K562 (cell line): Measurements from ENCODE around the gene DOCK6. TPM values are rescaled to one million over a fixed set of nuclear protein-coding genes. Genes with fewer than 3 reads are reported as not detected.

Experiments used
- ARID3A ChIP-seq: IDR thresholded peaks from 2 replicates; pipeline ENCODE4 v1.6.1; 2012; ENCODE audit warnings: low read depth, low read length, improper control_type of control experiment, borderline replicate concordance
- ELF2 ChIP-seq: fragments of 250-450 bp; sonication (Bioruptor Pico); IDR thresholded peaks from 2 replicates; pipeline ENCODE4 v1.5.0; 2021; ENCODE audit warnings: mild to moderate bottlenecking
- EZH2 ChIP-seq: IDR thresholded peaks from 2 replicates; pipeline ENCODE4 v1.6.1; 2012; ENCODE audit warnings: low read depth, mild to moderate bottlenecking, inconsistent platforms, low read length, borderline replicate concordance
- HOXB6 ChIP-seq: fragments of 250-450 bp; sonication (Bioruptor Pico); IDR thresholded peaks from 2 replicates; pipeline ENCODE4 v1.5.1; 2022; ENCODE audit warnings: mild to moderate bottlenecking, borderline replicate concordance
- KLF1 ChIP-seq: fragments of 450-650 bp; IDR thresholded peaks from 2 replicates; pipeline ENCODE4 v1.6.1; 2016; ENCODE audit warnings: missing genetic modification characterization, missing compliant biosample characterization
- LARP7 ChIP-seq: fragments of 450-650 bp; IDR thresholded peaks from 2 replicates; pipeline ENCODE4 v1.6.1; 2016
- MBD1 ChIP-seq: fragments of 250-450 bp; sonication (Bioruptor Pico); IDR thresholded peaks from 2 replicates; pipeline ENCODE4 v1.8.0; 2022; ENCODE audit warnings: inconsistent platforms
- MCM2 ChIP-seq: fragments of 450-650 bp; IDR thresholded peaks from 2 replicates; pipeline ENCODE4 v1.6.1; 2017; ENCODE audit warnings: low read depth, mild to moderate bottlenecking
- MED1 ChIP-seq: sonication (generic); formaldehyde crosslinking; IDR thresholded peaks from 2 replicates; pipeline ENCODE4 v1.8.1; 2023; ENCODE audit warnings: missing genetic modification reagents, borderline replicate concordance
- PATZ1 ChIP-seq: fragments of 250-450 bp; sonication (Bioruptor Pico); IDR thresholded peaks from 2 replicates; pipeline ENCODE4 v1.5.0; 2020; ENCODE audit warnings: mild to moderate bottlenecking, borderline replicate concordance
- PURB ChIP-seq: sonication (generic); formaldehyde crosslinking; IDR thresholded peaks from 2 replicates; pipeline ENCODE4 v1.9.0; 2021; ENCODE audit warnings: low read depth, mild to moderate bottlenecking, missing genetic modification reagents
- RBFOX2 ChIP-seq: fragments of 200-400 bp; formaldehyde crosslinking; IDR thresholded peaks from 2 replicates; pipeline ENCODE4 v1.6.1; 2017; ENCODE audit warnings: low read depth, mild to moderate bottlenecking, low read length, moderate library complexity
- SMARCB1 ChIP-seq: IDR thresholded peaks from 2 replicates; pipeline ENCODE4 v1.6.1; 2011; ENCODE audit warnings: improper control_type of control experiment, low read depth; ENCODE audit not compliant: insufficient read length
- ZBTB17 ChIP-seq: fragments of 450-650 bp; formaldehyde crosslinking; IDR thresholded peaks from 2 replicates; pipeline ENCODE4 v1.4.0; 2020; ENCODE audit warnings: mild to moderate bottlenecking
- ZHX1 ChIP-seq: fragments of 150-350 bp; conservative IDR thresholded peaks from 2 replicates; pipeline ENCODE4 v1.6.1; 2014; ENCODE audit warnings: low read length
- ZNF277 ChIP-seq: fragments of 250-450 bp; sonication (Bioruptor Pico); IDR thresholded peaks from 2 replicates; pipeline ENCODE4 v1.8.0; 2022; ENCODE audit warnings: inconsistent platforms, mild to moderate bottlenecking, moderate library complexity, borderline replicate concordance
- ZNF311 ChIP-seq: fragments of 250-450 bp; sonication (Bioruptor Pico); IDR thresholded peaks from 2 replicates; pipeline ENCODE4 v1.4.0; 2020; ENCODE audit warnings: mild to moderate bottlenecking, moderate library complexity
- ZZZ3 ChIP-seq: fragments of 450-650 bp; IDR thresholded peaks from 2 replicates; pipeline ENCODE4 v1.6.1; 2016; ENCODE audit warnings: antibody characterized with exemption, mild to moderate bottlenecking, moderate library complexity
- polyA plus RNA-seq, 8 experiments: library from polyadenylated mRNA; depleted of rRNA in 4 of 8; stranded (reverse) in 5 of 8; unstranded in 3 of 8; fragments of >200 nt; fragmentation: Nextera tagmentation in 2 of 8; fragmentation: Illumina TruSeq in 1 of 8; extraction: Ambion mirVana in 2 of 8; extraction: Trizol in 1 of 8; gene quantifications; 2 replicates each; pipeline versions ENCODE4 v1.2.1 to v1.2.3, GENCODE V29; 2011 to 2014; ENCODE audit warnings: inconsistent platforms in 1 of 8, missing spikeins in 1 of 8
- total RNA-seq, 7 experiments: library from RNA; depleted of rRNA in 6 of 7; stranded (reverse); fragments of >200 nt in 6 of 7; fragmentation: Illumina TruSeq in 2 of 7; extraction: Trizol in 2 of 7; gene quantifications; 2 replicates each; pipeline versions ENCODE4 v1.2.1 to v1.2.3, GENCODE V29; 2011 to 2021; ENCODE audit warnings: low replicate concordance in 1 of 7

Gene DOCK6
- total and polyA plus RNA-seq, 9 of the 15 experiments (the other 6 are each of a cell fraction or from before 2014, with no cell fraction given), result 0.35 to 19.3 (median 3.8) TPM

GRCh38 chr19:11197291-11198174, 64.8 kb downstream of the DOCK6 start, which contains the start of gene KANK2 (continued):
- TF ChIP-seq PATZ1 (CRISPR knock-in tag), result no peak
- TF ChIP-seq HOXB6 (CRISPR knock-in tag), result no peak
- TF ChIP-seq MED1 (CRISPR knock-in tag), result no peak
- TF ChIP-seq KLF1 (tag), result no peak
- TF ChIP-seq EZH2, result no peak
- 0 out of 2 replicates have a peak, but pooled peaks have one; percentile 10 for TF ChIP-seq ZBTB17 (CRISPR knock-in tag)
- peak; percentile 72 for TF ChIP-seq RBFOX2
- TF ChIP-seq LARP7, result no peak
- no peak for TF ChIP-seq ZHX1
- no peak for TF ChIP-seq MCM2
- no peak for TF ChIP-seq ZNF311 (CRISPR knock-in tag)
- no peak for TF ChIP-seq PURB (CRISPR knock-in tag)
- no peak for TF ChIP-seq SMARCB1
- no peak for TF ChIP-seq ZNF277
- no peak for TF ChIP-seq ARID3A
- no peak for TF ChIP-seq MBD1 (CRISPR knock-in tag)
- TF ChIP-seq ZZZ3, result no peak
- peak; percentile 70; the same call in 1 of the 2 replicates for TF ChIP-seq ELF2 (CRISPR knock-in tag)
